Keratinocyte (primary cell): Measurements from ENCODE around the gene SMIM27. TPM values are rescaled to one million over a fixed set of nuclear protein-coding genes. Genes with fewer than 3 reads are reported as not detected.

ENCODE experiments used
- DNase-seq: peaks from one replicate; pipeline ENCODE4 v3.0.0-alpha.2; 2011; ENCODE audit warnings: low read depth, missing footprints, low spot score
- FAIRE-seq: peaks from 2 replicates; lab custom pipeline; 2011; peaks lifted over from hg19 to GRCh38; lab: Jason Lieb, UNC
- H2AFZ ChIP-seq: 2 replicates; pipeline ENCODE4 v1.6.0; 2012; ENCODE audit warnings: low read length, control low read depth, inconsistent platforms; ENCODE audit not compliant: control insufficient read depth
- H3K27ac ChIP-seq: 2 replicates; pipeline ENCODE4 v1.5.1; 2011; ENCODE audit warnings: low read length; ENCODE audit not compliant: control insufficient read depth, insufficient read depth
- H3K27me3 ChIP-seq: 3 replicates; pipeline ENCODE4 v1.6.0; 2011; ENCODE audit warnings: low read length; ENCODE audit not compliant: control insufficient read depth, insufficient read depth; ENCODE audit errors: extremely low read depth
- H3K36me3 ChIP-seq, 2 experiments: 2 replicates in 1 of 2; 3 replicates in 1 of 2; pipeline ENCODE4 v1.5.1; 2011; ENCODE audit warnings: low read length in 2 of 2, mild to moderate bottlenecking in 1 of 2; ENCODE audit not compliant: control insufficient read depth in 2 of 2, insufficient read depth in 2 of 2; ENCODE audit errors: extremely low read depth in 1 of 2
- H3K4me1 ChIP-seq: 3 replicates; pipeline ENCODE4 v1.5.1; 2011; ENCODE audit warnings: low read length; ENCODE audit not compliant: control insufficient read depth, insufficient read depth; ENCODE audit errors: extremely low read depth
- H3K4me2 ChIP-seq: 3 replicates; pipeline ENCODE4 v1.6.0; 2011; ENCODE audit warnings: low read depth, low read length; ENCODE audit not compliant: control insufficient read depth, insufficient read depth; ENCODE audit errors: extremely low read depth
- H3K4me3 ChIP-seq, 3 experiments: fragments of 200-600 bp in 1 of 3; sonication (generic) in 1 of 3; 2 replicates in 2 of 3; 3 replicates in 1 of 3; pipeline ENCODE4 v1.5.1; 2011 to 2016; ENCODE audit warnings: low read length in 3 of 3, mild to moderate bottlenecking in 3 of 3, control low read depth in 2 of 3, inconsistent platforms in 1 of 3, low read depth in 1 of 3, mixed read lengths in 1 of 3, mixed run types in 1 of 3, moderate library complexity in 1 of 3; ENCODE audit not compliant: control insufficient read depth in 2 of 3, insufficient read depth in 2 of 3; ENCODE audit errors: extremely low read depth in 1 of 3
- H3K79me2 ChIP-seq: 2 replicates; pipeline ENCODE4 v1.6.0; 2012; ENCODE audit warnings: low read length; ENCODE audit not compliant: control insufficient read depth, insufficient read depth
- H3K9ac ChIP-seq: 3 replicates; pipeline ENCODE4 v1.6.0; 2011; ENCODE audit warnings: low read length; ENCODE audit not compliant: control insufficient read depth, insufficient read depth; ENCODE audit errors: extremely low read depth
- H3K9me1 ChIP-seq: 3 replicates; pipeline ENCODE4 v1.6.0; 2011; ENCODE audit warnings: low read length; ENCODE audit not compliant: control insufficient read depth, insufficient read depth; ENCODE audit errors: extremely low read depth
- H3K9me3 ChIP-seq: 2 replicates; pipeline ENCODE4 v1.5.1; 2012; ENCODE audit warnings: low read depth, low read length; ENCODE audit not compliant: control insufficient read depth
- H4K20me1 ChIP-seq: 3 replicates; pipeline ENCODE4 v1.6.0; 2011; ENCODE audit warnings: low read length; ENCODE audit not compliant: control insufficient read depth, insufficient read depth; ENCODE audit errors: extremely low read depth
- EZH2 ChIP-seq: IDR thresholded peaks from one replicate; pipeline ENCODE4 v1.6.1; 2012; ENCODE audit warnings: inconsistent platforms, mild to moderate bottlenecking, low read length, moderate library complexity
- dilution Hi-C: fragments of 300-500 bp; cut with MboI; formaldehyde crosslinking; loops from one replicate; pipeline ENCODE4 v1.7.0; 2020; ENCODE audit warnings: low sequenced_read_pairs; ENCODE audit not compliant: extremely low pct_ligation_motif_present
- polyA plus RNA-seq, 5 experiments: library from polyadenylated mRNA; depleted of rRNA in 3 of 5; stranded (reverse) in 3 of 5; stranded (forward) in 1 of 5; unstranded in 1 of 5; fragments of >200 nt; gene quantifications; 1 replicate in 1 of 5; 2 replicates in 3 of 5; 3 replicates in 1 of 5; pipeline versions ENCODE4 v1.2.1 to v1.2.3, GENCODE V29; 2011 to 2012; ENCODE audit warnings: missing spikeins in 2 of 5, low read depth in 1 of 5, low replicate concordance in 1 of 5
- TF ChIP-seq, protein P1 (sequence below), 3 experiments: IDR thresholded peaks in 1 of 3; conservative IDR thresholded peaks in 1 of 3; optimal IDR thresholded peaks in 1 of 3; 2 replicates in 2 of 3; 3 replicates in 1 of 3; pipeline versions ENCODE3 to v1.5.1; 2011; ENCODE audit warnings: low read length in 3 of 3, mild to moderate bottlenecking in 3 of 3, moderate library complexity in 2 of 3, control low read depth in 1 of 3, inconsistent platforms in 1 of 3; ENCODE audit not compliant: insufficient read depth in 2 of 3; ENCODE audit errors: extremely low read depth in 1 of 3

The SMIM27 gene
- polyA plus RNA-seq, 1 donor (not counting 4 experiments of a cell fraction or from before 2014, with no cell fraction given) = 13.0 TPM

DNA sequence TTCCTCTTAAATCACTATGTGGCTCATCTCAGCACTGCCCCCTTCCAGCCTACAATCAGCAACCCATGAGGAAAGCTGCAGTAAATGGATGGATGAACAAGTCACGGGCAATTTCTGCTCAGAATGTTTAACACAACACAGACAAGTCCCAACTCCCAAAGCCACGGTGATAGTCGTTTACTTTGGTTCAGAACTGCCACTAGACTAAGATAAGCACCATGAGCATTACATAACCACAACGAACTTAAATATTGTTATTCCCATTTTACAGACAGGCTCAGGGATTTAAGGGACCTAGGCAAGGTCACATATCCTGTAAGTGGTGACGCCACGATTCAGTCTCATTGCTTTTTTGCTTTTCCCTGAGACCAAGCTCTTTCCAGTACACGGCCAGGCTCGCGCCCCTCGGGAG lies 2.0 kb upstream of the SMIM27 start:
- DNase-seq (no peak), FAIRE-seq (no peak)
- Histone ChIP-seq H3K9ac (peak overlapping the region; percentile 91), H3K4me1 (peaks cover 12% of the 10 kb centered on the region), H2AFZ (no peak overlapping the region), H3K27me3 (no peaks in the 10 kb centered on the region), H3K27ac (peak overlapping the region; percentile 91), H3K4me3 (peak overlapping the region; percentile 64 to 97 (median 77)), H3K9me3 (no peaks in the 10 kb centered on the region), H3K36me3 (peaks cover 0 to 2% of the 10 kb centered on the region in 2 experiments), H4K20me1 (peaks cover 3% of the 10 kb centered on the region), H3K9me1 (no peaks in the 10 kb centered on the region), H3K79me2 (peaks cover 68% of the 10 kb centered on the region), H3K4me2 (peak overlapping the region; percentile 94)
- TF ChIP-seq EZH2 = no peak
- TF ChIP-seq, protein P1, sequence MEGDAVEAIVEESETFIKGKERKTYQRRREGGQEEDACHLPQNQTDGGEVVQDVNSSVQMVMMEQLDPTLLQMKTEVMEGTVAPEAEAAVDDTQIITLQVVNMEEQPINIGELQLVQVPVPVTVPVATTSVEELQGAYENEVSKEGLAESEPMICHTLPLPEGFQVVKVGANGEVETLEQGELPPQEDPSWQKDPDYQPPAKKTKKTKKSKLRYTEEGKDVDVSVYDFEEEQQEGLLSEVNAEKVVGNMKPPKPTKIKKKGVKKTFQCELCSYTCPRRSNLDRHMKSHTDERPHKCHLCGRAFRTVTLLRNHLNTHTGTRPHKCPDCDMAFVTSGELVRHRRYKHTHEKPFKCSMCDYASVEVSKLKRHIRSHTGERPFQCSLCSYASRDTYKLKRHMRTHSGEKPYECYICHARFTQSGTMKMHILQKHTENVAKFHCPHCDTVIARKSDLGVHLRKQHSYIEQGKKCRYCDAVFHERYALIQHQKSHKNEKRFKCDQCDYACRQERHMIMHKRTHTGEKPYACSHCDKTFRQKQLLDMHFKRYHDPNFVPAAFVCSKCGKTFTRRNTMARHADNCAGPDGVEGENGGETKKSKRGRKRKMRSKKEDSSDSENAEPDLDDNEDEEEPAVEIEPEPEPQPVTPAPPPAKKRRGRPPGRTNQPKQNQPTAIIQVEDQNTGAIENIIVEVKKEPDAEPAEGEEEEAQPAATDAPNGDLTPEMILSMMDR (optimal IDR thresholded peaks at IDR 0.05 in 1 of 3, IDR thresholded peaks at IDR 0.05 in 1 of 3, conservative IDR thresholded peaks at IDR 0.05 in 1 of 3; ENCODE audit: extremely low read depth in 1 of 3, insufficient read depth in 2 of 3, low read length in 3 of 3) = peak in 1 of 3 experiments; percentile 18
- dilution Hi-C loops = loop anchor here (25.0 kb wide), 1 partner anchor 113 kb away; no protein-coding TSS in a partner anchor

DNA sequence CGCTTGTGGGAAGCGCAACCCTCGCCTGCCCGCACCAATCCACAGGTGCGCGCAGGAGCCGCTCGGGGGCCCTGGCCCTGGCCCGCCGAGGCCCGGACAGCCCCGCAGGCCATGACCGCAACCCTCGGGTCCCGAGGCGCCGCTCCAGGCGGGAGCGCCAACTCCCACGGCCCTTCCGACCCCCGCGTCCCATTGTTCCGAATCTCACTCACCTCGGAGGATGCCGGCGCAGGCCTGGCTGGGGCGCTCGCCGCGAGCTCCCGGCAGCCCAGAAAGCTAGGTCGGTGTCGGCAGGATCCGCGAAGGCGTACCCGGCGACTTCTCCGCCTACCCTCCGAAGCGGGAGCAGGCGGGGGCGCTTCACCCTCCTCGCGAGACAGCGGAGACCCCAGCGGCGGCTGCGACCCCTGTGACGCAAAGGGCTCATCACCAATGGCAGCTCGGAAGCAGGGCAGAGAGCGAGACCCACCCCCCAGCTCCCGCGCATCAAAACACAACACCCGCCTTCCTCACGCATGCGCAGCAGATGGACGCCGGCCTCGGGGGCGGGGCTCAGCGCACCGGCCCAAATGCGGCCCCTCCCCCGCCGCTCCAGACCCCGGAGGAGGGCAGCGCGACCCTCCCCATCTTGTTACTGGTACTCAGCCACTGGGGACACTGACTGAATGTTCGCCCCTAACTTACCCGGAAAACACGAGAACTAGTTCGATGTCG lies 1.4 kb upstream of the SMIM27 start:
- H4K20me1 ChIP-seq = peaks cover 3% of the 10 kb centered on the region

More for the DNA sequence above, 1.4 kb upstream of the SMIM27 start:
- Histone ChIP-seq H3K27ac (peak overlapping the region; percentile 91), H2AFZ (peak overlapping the region; percentile 75), H3K9me1 (no peaks in the 10 kb centered on the region), H3K9ac (peak overlapping the region; percentile 91), H3K79me2 (peaks cover 65% of the 10 kb centered on the region), H3K27me3 (no peaks in the 10 kb centered on the region), H3K36me3 (peaks cover 2 to 3% of the 10 kb centered on the region in 2 experiments), H3K9me3 (no peaks in the 10 kb centered on the region), H3K4me2 (peak overlapping the region; percentile 94), H3K4me3 (peak overlapping the region; percentile 64 to 97 (median 77)), H3K4me1 (peaks cover 12% of the 10 kb centered on the region)
- TF ChIP-seq EZH2 = no peak
- TF ChIP-seq, protein P1 (optimal IDR thresholded peaks at IDR 0.05 in 1 of 3, IDR thresholded peaks at IDR 0.05 in 1 of 3, conservative IDR thresholded peaks at IDR 0.05 in 1 of 3; ENCODE audit: extremely low read depth in 1 of 3, insufficient read depth in 2 of 3, low read length in 3 of 3) = peak in 1 of 3 experiments; percentile 8
- FAIRE-seq (no peak), DNase-seq (peak; percentile 30)
- dilution Hi-C loops = loop anchor here (25.0 kb wide), 1 partner anchor 113 kb away; no protein-coding TSS in a partner anchor
